NCI-H524 treated with DMSO at 0.1 percent for 48 hours (cell line): ENCODE results near the gene CNTN5.

Source experiments
- DNase-seq: peaks from one replicate; lab custom pipeline; 2025; lab: John Stamatoyannopoulos, UW

CNTN5 gene

DNA sequence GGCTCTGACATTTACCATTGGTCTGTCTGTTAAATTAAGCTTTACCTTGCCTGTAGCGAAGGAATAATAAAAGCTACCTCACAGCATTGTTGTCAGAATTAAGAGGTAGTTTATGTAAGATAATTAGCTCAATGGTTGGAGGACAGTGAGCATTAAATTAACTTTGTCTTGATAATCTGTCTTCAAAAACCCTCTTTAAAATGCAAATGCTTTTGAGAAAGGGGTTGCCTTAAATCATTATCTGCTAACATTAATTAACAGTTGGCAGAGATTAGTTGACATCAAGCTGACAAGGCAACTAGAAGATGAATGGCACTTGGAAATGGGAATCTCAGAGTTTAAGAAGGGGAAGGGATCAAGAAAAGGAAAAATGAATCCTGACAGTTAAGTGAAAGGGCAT, 905.2 kb downstream of the CNTN5 start:
- peak; percentile 35 for DNase-seq

DNA sequence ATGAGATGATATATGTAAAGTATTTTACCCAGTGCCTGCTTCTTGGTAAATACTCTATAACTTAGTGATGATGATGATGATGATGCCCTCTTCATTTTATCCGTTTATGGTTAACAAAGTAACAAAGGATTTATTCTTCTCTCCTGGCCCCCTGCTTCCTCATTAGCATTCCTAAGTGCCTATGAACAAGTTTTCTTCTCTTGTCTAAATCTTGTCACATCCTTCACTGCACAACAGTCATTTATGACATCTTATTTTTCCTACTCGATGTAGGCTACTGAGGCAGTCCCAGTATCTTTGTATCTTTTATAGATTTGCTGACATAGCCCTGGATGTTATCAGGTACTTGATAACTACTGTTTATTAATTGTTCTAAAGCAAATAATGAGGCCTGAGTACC, 911.9 kb downstream of the CNTN5 start:
- DNase-seq = no peak

DNA sequence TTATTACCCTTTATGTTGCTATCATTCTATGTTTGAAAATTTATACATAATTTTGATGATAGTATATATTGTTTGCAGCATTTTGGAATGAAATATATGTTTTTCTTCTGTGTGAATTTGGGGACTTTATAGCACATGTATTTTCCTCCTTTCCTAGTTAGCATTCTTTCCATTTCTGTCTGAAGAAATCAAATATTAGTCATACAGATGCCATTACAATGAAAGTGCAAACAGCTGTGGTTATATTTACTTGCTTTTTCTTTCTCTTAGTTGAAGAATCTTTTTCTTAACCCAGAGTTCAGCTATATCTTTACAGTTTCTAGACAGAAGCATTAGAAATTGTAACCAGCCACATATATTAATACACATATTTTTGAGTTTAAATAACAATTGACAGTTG, 913.3 kb downstream of the CNTN5 start:
- no peak for DNase-seq

DNA sequence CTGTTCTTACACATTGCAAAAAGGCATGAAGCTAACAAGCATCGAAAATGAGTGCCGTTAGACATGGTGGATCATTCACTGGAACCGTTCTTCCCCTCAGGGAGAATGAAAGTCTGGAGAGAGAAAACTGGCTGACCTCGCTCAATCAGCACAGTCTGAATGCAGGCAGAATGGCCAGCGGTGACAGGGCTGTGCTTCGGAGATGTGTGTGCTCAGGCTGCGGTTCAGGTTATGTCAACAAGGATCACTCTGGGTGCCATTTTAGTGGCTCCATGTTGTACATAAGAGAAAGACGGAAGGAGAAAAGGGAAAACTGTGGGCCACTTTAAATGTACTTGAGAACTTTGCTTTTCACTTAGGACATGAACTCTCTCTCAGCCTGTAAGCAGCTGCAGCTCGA, 916.6 kb downstream of the CNTN5 start:
- DNase-seq = no peak

DNA sequence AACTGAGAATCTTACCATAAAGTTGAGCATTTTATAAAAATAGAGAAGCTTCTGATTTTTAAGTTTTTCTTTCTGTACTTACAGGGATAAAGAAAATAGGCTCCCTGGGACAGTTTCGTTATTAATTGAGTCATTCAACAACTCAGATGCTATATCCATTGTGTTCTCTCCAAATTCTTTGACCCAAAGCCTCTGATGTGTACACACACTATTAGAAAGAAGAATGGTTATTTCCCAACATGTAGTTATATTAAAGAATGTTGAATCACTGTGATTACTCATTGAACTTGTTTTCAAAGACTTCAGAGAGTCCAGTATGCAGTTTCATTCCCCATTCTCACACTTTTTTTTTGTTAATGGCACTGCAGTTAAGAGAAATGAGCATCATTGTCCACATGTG, 932.1 kb downstream of the CNTN5 start:
- DNase-seq = no peak

DNA sequence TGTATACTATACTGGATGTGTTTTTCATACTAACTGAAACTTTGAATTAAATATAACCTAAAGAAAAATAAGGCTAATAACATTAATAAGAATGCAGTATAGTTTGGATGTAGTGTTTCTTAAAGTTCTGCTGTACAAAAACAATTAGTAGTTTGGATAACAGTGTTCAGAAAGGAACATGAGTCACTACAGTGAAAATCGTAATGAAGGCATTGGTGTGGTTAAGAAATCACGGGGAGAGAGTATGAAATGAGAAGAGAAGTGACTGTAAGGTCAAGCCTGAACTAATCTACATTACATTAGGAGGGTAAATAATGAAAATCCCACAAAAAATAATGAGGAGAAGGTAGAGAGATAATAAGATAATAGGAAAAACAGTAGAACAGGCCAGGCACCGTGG, 939.8 kb downstream of the CNTN5 start:
- DNase-seq = no peak

DNA sequence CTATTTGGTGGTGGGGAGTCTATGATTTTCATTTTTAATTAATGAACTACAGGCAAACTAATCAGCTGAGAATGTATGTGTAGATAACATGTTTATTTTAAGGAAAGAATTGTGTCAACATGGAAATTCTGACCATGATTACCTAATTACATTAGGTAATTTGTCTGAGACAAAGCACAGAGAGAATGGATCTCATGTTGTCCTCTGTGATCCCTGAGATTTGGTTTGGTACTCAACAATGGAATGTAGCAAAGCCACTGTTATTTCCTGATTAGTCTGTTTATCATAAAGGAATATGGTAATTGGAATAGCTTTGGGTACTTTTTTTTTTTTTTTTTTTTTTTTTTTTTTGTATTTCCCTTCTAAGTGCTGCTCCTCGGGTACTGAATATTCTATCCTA, 947.6 kb downstream of the CNTN5 start:
- no peak for DNase-seq

DNA sequence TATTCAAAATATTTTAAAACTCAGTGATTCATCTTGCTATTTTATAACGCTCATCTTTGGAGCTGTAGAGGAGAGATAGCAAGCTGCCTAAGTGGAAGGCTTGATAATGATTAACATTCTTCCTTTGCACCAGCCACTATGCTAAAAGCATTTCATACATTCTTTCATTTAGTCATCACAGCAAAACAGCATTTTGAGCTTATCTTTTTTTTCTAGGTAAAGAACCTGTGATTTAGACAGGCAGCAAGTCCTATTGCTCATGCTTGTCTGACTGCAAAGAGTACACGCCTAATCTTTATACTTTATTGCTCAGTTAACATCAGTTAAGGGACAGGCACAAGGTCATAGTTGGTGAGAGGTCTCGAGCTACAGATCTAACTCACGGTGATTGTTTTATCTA, 953.2 kb downstream of the CNTN5 start:
- DNase-seq = no peak

DNA sequence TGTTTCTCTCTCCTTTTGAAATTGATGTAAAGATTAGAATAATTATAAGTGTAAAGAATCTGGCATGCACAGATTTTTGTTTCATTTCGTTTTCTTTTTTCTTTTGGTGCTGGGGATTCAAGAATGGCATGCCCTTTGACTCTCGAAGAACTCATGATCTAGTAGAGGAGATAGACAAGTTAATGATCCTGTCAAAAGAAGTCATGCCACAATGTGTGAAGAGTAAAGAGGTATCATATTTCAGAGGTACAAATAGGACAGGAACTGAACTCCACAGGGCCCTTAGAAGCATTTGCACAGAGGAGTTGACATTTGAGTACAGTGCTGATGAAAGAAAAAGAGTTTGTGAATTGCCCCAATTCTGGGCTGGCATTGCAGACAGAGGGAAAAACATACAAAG, 958.3 kb downstream of the CNTN5 start:
- no peak for DNase-seq

DNA sequence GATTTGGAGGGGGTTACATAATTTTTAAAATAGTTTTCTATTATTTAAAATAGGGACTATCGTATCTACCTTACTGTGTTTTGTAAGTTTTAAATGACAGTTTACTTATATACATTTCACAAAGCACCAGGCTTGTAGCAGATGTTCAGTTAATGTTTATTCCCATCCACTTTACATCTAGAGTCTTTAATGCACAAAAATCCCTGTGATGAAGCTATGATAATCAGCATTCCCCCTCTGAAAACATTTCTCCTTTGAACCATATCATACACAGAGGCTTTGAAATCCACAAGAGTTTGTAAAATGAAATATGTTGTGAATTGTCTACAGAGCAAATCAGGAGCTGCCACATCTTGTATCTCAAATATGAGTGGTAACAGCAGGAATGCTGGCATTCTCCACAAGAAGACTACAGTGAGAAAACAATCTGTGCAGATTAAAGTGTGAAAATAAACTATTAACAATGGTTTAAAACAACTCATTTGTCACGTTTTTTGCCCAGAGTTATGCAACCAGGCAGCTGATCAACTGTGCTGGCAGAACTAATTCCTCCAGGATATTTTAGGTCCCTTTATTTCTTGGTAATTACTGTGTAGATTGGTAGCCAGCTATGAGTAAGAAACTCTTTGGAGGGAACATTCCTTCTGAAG, 967.2 kb downstream of the CNTN5 start:
- DNase-seq = no peak

DNA sequence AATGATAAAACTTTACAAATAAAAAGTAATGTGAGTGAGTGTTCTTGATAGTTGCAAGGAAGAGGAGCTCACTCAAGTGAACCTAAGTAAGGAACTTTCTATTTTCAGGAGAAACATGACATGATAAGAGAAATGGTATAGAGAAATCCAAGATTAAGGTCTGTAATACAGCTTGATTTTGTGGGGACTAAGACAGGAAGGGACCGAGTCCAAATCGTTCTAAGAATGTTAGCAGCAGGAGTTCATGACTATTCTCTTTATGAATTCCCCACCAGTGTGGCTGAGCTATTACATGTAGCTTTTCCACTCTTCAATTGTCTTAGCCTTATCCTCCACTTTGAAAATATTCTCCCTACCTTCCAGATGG, 967.7 kb downstream of the CNTN5 start:
- no peak for DNase-seq

DNA sequence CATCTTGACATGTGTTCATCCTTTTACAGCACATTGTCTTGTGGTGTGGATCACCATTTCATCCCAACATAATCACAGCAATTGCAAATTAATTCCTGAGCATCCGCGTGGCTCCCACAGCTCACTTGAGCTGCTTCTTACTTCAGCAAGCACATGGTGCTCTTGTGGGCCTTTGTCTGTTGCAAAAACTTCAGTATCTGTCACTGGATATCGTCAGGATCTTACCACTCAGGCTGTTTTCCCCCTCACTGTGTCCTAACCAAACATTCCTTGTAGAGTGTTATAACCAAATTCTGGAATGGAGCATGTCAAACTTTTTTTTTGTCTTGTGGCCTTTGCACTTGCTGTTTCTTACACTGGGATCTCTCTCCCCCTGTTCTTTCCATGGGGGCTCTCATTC, 983.2 kb downstream of the CNTN5 start:
- no peak for DNase-seq

DNA sequence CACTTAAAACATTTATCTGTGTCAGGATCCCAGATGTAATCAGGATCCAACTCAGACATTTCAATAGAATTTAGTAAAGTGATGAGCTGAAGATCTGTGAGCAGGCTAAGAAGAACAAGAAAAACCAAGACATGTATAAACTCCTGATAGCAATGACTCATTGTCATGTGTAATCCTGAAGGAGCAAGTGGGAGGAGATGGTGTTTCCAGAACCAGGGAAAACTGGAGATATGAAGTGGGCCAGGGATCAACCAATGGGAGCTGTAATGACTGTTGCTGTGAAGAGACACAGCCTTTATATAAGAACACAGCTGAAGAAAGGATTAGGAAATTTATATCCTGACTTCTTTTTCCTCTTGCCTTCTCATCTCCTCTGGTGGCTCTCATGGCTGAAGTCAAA, 983.8 kb downstream of the CNTN5 start:
- no peak for DNase-seq

DNA sequence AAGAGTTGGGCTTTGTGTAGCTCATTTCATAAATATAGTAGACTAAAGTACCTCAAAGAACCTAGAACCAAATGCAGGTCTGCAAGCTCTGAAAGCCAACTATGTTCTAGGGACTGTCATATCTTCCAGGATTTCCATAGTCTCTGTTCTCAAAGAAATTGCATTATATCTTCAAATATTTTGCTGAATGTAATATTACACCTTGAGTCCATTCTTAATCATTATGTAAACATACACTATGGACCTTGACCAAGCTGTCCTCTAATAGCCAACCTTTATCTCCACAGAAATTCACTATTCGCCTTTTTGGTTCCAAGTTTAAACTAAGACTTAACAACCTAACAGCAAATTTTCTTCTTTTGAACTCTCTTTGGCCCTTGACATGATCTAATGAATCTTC, 987.7 kb downstream of the CNTN5 start:
- DNase-seq = no peak

DNA sequence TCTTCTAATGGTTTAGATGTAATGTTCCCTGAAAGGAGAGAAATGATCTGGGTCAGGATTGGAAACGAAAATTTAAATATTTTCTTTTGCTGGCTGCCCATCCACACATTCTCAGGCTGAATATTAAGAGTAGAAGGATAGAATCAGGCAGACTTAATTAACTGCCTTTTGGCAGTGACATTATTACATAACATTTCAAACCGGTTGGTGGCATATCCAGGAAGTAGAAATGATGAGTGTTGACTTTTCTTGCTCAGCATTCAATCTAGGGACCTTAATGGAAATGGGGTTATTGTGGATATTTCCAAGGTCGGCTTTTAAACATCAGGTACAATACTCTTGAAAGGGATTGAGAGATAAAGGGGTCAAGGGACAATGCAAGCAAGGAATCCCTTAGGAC, 989.0 kb downstream of the CNTN5 start:
- DNase-seq = no peak

DNA sequence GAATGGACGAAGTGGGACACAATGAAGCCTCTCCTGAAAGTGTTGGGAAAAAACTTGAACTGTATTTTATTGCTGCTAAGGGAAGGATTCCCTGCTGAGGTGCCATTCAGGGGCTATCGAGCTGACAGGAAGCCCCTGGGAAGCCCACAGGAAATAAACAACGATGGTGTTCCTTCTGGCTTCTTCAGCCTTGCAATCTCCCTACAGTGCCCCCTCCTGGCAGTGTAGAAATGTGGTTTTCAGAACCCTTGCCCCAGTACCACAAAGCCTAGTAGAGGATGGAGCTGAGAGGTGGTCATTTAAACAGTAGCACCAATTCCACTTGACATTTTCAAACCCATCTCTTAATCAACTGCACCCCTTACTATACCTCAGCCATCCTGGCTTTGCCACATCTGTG, 989.6 kb downstream of the CNTN5 start:
- DNase-seq = no peak

DNA sequence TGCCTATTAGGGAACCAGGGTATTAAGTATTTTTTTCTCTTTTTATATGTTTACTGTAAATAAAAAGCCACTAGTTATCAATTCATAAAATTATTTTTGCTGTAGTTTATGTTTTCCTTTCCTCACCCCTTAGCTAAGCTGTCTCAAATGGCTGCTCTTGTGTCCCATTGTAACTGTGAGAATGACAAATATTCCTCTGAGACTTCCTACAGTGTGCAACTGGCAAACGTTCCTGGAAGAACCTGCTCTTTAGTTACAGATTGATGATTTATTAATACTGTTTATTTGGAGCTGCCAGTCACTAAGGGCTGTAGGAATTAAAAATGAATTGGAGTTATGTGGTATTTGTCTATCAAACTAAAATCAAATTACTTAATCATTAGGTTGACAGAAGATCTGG, 990.9 kb downstream of the CNTN5 start:
- DNase-seq = no peak

DNA sequence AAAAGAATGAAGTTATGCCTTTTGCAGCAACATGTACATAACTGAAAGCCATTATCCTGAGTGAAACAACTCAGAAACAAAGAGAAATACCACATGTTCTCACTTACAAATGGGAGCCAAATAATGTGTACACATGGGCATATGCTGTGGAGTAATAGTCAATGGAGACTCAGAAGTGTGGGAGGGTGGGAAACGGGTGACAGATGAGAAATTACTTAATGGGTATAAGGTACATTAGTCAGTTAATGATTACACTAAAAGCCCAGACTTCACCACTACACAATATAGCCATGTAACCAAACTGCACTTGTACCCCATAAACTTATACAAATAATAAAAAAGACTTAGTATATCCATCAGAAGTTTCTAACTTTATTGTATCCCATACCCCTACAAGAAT, 992.3 kb downstream of the CNTN5 start:
- no peak for DNase-seq

DNA sequence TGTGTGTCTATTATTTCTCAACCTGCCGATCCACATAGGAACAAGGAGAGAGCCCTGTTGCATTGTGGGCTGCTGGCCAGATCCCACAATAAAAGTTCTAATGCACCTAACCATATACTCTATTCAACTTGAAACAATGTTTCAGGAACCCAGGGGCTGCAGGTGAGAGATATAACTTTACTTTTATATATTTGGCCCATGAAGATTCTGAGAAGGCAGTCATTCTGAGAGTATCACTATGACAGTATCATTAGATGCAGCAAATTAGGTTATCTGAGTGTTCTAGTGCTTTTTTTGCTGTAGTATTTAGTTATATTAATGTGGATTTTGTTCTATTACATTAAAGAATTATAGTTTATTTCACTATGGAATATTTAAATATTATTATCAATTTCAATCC, 1011.2 kb downstream of the CNTN5 start:
- DNase-seq = no peak

DNA sequence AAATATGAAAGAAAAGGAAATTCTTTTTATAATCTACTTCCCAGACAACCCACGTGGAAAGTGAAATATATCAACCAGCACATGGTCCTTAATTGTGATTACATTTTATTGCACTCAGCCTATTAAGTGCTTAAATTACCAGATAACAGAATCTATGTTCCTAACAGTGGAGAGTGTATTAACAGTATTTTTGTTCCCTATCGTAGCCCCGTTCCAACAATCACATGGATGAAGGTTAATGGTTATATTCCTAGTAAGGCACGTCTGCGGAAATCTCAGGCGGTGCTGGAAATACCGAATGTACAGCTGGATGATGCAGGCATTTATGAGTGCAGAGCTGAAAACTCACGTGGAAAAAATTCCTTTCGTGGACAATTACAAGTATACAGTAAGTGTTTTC, 1040.3 kb downstream of the CNTN5 start:
- DNase-seq = no peak

DNA sequence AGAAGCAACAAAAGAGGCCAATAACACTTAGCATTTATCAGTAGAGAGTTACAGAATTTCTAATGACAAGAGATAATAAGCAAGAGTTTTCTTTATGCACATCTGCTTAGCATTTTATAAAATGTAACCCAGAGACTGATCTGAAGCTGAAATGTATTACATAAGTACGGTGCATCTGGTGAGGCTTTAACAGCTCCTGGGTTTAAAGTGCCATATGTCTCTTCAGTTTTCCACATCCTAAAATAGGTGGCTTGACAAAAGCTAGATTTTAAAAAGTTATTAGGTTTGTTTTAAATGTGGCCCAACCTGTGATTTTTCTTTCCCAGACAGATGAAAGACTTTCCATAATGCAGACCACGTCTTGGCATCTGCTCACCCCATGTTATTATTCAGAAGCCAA, 1045.7 kb downstream of the CNTN5 start:
- peak; percentile 82 for DNase-seq

DNA sequence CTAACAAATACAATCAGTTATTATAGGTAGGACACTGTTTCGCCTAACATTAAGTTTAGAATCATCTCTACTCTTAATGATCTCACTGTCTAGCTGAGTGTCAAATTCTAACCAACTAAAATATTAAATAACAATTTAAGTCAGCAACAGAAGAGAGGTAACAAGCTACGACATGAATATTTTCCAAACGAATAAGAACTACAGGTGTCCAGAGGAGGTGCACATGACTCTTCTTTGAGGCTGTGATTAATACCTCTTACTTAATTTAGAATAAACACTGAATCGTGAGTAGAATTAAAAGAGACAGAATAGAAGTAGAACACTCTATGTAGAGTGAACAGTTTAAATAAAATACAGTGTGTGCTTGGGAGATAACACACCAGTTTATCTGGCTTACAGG, 1047.4 kb downstream of the CNTN5 start:
- DNase-seq = no peak

DNA sequence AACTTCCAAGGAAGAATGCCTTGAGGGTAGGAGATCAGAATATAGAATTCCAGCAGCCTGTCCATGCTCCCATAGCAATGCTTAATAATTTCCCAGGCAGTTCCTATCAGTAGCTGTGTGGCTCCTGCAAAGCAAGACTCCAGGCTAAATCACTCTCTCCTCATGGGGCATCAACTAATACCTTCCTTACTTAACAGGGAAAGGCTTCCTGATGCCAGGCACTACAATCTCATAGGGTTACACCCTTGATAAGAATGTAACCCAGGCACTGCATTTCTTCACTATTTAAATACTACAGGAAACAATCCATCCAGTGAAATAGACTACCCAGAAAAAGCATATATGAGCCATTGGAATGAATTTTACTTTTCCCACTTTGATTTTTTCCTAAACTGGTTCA, 1051.4 kb downstream of the CNTN5 start:
- DNase-seq = no peak

DNA sequence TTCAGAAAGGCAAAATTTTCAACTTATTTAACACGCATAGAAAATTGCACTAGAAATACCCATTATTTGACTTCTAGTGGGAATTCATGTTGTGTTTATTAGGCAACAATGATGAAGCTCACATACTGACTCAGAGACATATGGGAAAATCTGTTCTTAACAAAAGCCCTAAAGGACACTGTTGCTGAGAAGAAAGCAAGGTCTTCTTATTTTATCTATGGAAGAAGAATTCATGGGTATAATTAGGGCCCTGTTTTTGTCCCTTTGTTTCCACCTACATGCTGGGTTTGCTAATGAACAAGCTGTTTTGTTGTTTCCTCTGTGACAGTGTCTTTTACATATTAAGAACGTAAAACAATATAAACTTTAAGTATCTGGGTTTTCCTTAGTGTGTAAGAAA, 1059.6 kb downstream of the CNTN5 start:
- DNase-seq = no peak

DNA sequence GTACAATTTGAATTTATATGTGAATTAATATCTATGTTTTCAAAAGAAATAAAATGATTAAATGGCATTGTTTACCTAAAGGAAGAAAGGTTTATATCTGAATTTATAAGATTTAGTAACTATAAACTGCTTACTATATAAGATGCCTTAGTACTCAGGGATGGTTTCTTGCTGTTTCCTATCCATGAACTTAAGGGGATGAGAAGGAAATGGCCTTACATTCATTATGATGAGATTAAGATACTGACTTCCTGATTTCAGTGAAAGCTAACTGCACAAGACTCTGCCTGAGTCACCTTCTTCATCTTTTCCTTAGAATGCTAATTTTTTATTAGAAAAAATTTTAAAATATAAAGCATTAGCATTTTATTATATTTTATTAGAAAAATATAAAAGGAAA, 1060.1 kb downstream of the CNTN5 start:
- DNase-seq = no peak
